GM19193 (cell line): ENCODE measurements around the gene NDRG4.

Source experiments
- POLR2A ChIP-seq: IDR thresholded peaks from 4 replicates; pipeline ENCODE4 v1.6.1; 2011; ENCODE audit not compliant: insufficient read depth, insufficient read length; ENCODE audit errors: extremely low read depth

NDRG4 gene, protein sequence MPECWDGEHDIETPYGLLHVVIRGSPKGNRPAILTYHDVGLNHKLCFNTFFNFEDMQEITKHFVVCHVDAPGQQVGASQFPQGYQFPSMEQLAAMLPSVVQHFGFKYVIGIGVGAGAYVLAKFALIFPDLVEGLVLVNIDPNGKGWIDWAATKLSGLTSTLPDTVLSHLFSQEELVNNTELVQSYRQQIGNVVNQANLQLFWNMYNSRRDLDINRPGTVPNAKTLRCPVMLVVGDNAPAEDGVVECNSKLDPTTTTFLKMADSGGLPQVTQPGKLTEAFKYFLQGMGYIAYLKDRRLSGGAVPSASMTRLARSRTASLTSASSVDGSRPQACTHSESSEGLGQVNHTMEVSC

DNA sequence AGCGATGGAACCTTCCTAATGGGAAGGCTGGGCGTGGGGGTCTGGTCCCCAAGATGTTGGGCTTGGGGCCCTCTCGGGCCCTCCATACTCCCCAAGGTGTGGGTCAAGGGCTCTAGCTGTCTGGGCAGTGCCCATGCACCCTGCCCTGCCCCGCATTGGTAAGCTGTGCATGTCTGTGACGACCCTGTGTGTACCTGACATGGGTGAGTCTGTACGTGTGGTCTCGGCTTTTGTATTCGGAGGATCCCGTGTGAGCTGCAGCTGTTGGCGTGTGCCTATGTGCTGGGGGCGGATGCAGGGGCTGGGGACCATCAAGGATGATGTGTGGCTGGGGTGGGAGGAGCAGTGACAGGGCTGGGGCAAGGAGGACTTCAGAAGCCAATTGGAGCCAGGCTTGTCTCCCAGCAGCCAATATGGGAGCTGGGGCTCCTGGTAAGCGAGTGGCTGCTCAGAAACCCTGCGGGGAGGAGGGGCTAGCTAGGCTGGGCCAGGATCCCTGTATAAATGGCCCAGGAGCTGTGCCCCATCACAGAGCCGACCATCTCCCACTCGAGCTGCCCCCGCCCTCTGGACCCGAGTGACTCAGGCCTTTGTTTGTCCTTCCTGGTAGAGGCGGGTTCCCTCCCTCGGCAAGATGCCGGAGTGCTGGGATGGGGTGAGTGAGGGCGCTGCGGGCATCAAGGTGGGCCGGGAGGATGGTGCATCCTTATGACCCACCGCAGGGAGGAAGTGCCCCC lies at the start of gene NDRG4:
NDRG4 (plus strand) TSS at position 529 of the 737 bp plus-strand sequence; CDS start at position 635, 106 bp downstream.
- peak; percentile 41 for TF ChIP-seq POLR2A

DNA sequence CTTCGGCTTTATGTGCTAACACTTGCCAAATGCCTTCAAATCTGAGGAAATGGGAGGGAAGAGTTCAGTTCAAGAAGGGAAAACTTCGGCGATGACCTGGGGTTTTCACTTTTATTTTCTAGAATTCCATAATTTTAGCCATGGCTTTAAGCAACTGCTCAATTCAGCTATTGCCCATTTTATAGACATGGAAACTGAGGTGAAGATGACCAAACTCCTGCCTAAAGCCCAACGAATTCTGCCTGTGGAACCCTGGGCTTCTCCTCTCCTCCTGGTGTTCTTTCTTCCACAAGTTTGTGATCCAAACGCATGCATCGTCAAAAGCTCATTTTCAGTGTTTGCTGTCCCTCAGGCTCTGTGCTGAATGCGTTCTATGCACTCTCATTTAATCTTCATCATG lies 49.4 kb upstream of the NDRG4 start:
- no peak for TF ChIP-seq POLR2A

DNA sequence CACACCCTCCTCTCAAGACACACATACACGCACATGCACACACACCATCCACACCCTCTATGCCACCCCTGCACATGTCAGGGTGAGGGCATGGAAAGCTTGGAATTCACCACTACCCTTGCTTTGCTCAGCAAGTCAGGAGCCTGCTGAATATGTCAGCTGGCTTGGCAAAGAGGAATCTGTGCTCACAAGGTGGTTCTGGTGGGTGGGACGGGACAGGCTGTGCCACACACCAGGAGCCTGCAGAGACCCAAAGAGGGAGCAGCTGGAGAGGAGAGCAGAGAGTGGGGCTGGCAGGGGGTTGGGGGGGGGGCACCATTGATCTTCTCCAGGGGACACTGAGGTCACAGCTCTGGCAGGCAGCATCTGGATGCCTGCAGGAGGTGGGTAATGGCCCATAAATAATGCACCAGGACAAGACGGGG lies 48.7 kb upstream of the NDRG4 start:
- TF ChIP-seq POLR2A: no peak

DNA sequence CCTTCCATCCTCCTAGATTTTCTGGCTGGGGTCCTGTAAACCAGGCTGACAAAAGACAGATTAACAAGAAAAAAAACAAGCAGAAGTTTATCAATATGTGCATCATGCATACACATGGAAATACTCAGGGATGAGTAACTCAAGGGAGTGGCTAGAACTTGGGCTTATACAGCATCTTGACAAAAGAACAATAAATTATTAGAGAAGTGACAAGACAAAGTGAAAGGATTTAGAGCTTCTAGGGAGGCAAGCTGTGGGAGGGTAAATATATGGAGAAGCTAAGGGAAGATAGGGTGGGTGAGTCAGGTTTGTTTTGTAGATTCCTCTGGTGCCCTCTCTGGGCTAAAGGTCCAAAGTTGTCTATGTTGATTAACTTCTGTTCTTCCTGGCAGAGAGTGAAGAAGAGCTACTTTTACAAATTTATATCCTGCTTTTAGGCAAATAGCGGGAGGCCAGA lies 48.0 kb upstream of the NDRG4 start:
- no peak for TF ChIP-seq POLR2A

DNA sequence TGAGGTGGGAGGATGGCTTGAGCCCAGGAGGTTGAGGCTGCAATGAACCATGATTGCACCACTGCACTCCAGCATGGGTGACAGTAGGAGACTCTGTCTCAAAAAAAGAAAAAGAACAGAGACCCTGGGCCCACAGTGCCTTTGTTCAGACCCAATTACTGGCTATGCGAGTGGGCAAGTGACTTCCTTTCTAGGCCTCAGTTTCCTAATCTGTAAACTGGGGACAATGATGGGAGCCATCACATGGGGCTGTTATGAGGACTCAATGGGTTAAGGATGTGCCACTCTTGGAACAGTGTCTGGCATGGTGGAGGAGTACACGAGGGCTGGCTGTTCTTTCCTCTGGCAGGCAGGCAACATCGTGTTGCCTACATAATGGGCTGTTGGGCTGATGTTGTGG lies 47.3 kb upstream of the NDRG4 start:
- TF ChIP-seq POLR2A: no peak

DNA sequence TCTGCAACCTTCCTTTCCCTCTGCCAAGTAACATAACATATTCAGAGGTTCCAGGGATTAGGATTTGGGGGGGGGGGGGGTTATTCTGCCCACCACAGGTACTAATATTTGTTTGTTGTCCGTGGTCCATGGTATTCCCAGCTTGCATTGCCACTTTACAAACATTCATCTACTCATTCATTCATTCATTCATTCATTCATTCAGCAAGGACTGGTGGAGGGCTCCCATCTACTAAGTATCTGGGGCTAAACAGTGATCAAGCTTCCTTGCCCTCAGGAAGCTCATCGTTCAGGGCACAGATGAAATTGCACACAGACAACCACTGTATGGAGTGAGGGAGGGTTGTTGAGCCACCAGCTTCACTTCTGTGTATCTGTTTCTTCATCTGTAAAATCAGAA lies 45.8 kb upstream of the NDRG4 start:
- no peak for TF ChIP-seq POLR2A

DNA sequence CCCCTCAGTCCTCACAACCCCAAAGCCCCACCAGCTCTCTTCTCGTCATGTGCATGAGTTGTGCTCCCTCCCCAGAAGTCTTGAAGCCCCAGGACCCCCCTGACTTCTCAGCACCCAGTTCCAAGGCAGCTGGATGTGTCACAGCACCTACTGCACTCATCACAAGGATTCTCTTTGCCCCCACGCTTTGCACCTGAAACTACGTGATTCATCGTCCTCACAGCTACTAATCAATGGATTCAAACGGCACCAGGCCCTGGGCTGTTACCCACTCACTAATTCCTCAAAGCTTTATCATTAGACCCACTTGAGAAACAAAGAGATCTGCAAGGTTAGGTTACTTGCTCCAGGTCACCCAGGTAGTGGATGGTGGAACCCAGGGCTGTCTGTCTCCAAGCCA lies 45.1 kb upstream of the NDRG4 start:
- no peak for TF ChIP-seq POLR2A

DNA sequence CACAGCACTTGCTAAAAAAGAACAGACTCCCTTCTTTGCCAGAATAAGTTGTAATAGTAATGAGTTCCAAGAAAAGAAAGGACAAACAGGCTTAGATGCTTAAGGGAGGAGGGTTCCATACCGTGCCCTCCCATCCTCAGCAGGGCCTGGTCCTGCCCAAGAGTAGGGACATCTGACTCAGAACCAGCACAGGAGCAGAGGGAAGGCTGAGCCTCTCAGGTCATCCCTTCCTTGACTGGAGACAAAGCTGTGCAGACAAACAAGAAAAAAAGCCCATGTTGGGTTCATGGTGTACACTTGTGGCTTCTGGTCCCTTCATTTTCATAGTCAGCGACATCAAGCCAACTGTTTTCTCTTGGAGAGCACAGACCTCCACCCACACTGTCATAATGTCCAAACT lies 44.2 kb upstream of the NDRG4 start:
- no peak for TF ChIP-seq POLR2A

DNA sequence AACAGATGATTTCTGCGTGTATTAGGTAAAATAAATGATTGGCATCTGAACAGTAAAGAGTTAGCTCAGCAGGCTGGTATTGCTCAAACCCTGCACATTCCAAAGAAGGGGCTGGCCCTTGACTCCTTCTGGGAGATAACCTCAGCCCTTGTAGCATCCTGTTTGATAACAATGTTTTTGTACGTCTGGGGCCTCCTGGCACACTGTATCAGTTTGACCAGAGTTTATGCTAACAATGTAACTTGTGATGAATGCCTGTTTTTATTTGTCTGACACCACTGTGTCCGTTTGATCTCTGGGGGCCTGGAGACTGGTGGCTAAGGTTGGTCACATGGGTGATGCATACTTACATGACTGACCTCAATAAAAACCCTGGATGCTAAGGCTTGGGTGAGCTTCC lies 43.8 kb upstream of the NDRG4 start:
- no peak for TF ChIP-seq POLR2A

DNA sequence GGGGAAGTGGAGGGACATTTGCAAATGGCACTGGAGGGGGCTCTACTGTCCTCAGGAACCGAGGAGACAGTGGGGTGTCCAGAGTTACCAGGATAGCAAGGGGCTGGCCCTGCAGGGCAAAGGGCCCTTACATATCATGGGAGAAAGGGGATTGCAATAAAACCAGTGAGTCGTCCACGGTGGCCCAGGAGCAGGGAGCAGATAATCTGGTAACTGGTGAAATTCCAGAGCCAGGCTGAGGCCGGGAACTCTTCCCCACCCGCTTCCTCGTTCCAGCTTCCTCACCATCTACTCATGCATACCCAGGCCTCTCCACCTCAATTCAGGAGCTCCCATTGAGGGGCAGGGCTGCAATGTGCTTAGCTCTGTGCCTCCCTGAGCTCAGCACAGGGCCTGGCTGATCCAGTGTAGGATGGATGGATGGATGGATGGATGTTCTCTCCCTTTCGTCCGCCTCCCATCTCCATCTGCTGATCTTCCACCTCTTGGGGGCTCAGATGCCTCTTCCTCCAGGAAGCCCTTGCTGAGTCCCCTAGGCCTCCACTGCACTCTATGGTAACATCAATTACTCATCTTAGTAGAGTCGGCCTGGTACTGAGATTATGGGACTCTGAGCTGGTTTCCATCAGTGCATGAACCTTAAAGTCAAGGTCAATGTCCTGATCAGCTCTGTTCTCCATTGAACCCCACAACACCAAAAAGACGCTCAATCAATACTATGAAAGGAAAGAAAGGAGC lies 41.2 kb upstream of the NDRG4 start:
- no peak for TF ChIP-seq POLR2A

DNA sequence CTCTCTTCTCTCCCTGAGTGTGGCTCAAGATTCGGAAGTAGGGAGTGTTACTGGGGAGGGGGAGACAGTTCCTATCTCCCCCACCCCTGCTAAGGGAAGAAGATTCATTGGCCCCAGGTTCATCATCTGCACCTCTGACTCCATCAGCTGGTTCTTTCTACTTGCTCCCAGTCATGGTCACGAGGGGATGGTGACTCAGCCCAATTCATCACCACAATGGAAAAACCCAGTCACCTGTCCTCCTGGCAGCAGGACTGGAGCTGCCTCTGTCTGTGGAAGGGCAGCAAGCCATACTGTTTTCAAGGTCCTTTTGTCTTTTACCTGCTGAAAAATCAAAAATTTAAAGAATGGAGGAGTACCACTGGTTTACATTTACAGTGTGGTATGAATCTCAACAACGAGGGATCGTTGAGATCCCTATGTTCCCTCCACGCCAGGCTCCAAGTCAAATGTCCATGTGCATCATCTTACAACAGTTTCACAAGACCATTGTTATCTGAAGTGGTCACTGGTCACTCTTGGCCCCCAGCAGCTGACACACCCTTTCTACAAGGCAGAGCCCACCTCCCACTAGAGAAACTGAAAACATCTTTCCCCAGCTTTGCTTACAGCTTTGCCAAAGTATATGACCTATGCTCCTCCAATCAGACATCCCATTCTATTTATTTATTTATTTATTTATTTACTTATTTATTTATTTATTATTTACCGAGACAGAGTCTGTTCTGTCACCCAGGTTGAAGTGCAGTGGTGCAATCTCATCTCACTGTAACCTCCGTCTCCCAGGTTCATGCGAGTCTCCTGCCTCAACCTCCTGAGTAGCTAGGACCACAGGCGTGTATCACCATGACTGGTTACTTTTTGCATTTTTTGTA lies 40.4 kb upstream of the NDRG4 start:
- TF ChIP-seq POLR2A: no peak

DNA sequence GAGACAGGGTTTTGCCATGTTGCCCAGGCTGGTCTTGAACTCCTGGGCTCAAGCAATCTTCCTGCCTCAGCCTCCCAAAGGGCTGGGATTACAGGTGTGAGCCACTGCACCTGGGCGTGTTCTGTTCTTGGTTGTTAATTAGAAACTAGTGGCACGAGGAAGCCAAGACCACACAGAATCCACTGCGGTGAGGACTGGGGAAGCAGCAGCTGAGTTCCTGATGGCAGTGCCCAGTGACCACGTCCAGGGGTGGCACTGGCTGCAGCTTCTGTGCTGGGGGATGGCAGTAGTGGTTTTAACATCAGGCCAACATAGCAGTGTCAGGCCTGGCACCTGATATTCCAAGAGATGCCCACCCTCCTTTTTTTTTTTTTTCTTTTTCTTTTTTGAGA lies 39.7 kb upstream of the NDRG4 start:
- TF ChIP-seq POLR2A: no peak

DNA sequence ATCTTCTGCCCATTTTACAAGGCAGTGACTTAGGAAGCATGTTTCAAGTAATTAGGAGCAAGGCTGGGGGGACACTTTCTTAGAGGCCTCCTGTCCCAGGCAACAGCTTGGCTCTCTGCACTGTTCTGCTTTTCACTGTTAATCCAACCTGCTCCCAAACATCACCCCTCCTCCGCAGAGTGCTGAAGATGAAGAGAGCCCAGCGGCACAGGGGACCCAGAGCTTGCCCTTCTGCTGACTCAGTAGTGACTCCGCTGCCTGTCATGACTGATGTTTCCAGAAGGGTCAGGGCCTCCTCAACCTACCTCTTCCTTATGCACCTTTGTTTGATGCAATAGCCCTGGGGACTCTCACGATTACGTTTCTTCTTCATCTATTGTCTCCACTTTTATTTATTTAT lies 38.9 kb upstream of the NDRG4 start:
- TF ChIP-seq POLR2A: no peak

DNA sequence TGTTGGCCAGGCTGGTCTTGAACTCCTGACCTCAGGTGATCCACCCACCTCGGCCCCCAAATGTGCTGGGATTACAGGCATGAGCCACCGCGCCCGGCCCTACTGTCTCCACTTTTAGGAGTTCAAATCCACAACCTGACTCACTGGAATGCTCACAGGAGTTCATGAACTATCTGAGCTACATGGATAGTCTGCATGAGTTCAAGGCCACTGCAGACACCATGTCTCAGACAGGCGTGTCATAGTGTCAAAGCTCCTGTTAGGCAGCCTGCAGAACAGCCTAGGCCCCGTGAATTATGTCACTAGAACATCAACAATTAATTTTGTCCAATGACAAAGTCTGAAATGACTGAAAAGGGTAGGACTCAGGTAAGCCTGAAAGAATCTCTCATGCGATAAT lies 38.3 kb upstream of the NDRG4 start:
- no peak for TF ChIP-seq POLR2A
